Fibroblast of lung (primary cell): ENCODE data around the gene RXRA. TPM values are rescaled to one million over a fixed set of nuclear protein-coding genes. Genes with fewer than 3 reads are reported as not detected.
A peak's percentile ranks its signal among the peaks of the same experiment; 100 is the strongest.

ENCODE experiments used
- DNase-seq, 2 donors: peaks; one replicate each; pipeline versions ENCODE4 v3.0.0 to v3.0.0-alpha.2; 2010; ENCODE audit warnings: low read depth in 2 of 2
- H2AFZ ChIP-seq: 2 replicates; pipeline ENCODE4 v1.5.1; 2012; ENCODE audit warnings: low read length, control low read depth, inconsistent platforms
- H3K27ac ChIP-seq: 2 replicates; pipeline ENCODE4 v1.5.1; 2011; ENCODE audit warnings: low read length, control low read depth; ENCODE audit not compliant: insufficient read depth
- H3K27me3 ChIP-seq: 2 replicates; pipeline ENCODE4 v1.5.1; 2011; ENCODE audit warnings: mild to moderate bottlenecking, low read length; ENCODE audit not compliant: control insufficient read depth, insufficient read depth
- H3K36me3 ChIP-seq: 2 replicates; pipeline ENCODE4 v1.5.1; 2011; ENCODE audit warnings: low read length; ENCODE audit not compliant: control insufficient read depth, insufficient read depth
- H3K4me1 ChIP-seq: 2 replicates; pipeline ENCODE4 v1.5.1; 2011; ENCODE audit warnings: low read length; ENCODE audit not compliant: control insufficient read depth, insufficient read depth; ENCODE audit errors: extremely low read depth
- H3K4me2 ChIP-seq: 2 replicates; pipeline ENCODE4 v1.5.1; 2011; ENCODE audit warnings: low read length, control low read depth; ENCODE audit not compliant: insufficient read depth; ENCODE audit errors: extremely low read depth
- H3K4me3 ChIP-seq, 4 experiments: fragments of 200-600 bp in 1 of 4; sonication (generic) in 1 of 4; replicated peaks in 1 of 4; 2 replicates each; pipeline ENCODE4 v1.5.1; 2011 to 2016; ENCODE audit warnings: low read length in 4 of 4, low read depth in 3 of 4, mild to moderate bottlenecking in 3 of 4, control low read depth in 2 of 4, inconsistent platforms in 1 of 4, mixed read lengths in 1 of 4; ENCODE audit not compliant: insufficient read depth in 1 of 4; ENCODE audit errors: control extremely low read depth in 1 of 4
- H3K79me2 ChIP-seq: 2 replicates; pipeline ENCODE4 v1.5.1; 2012; ENCODE audit warnings: mild to moderate bottlenecking, low read length, inconsistent platforms; ENCODE audit not compliant: control insufficient read depth, insufficient read depth
- H3K9ac ChIP-seq: 2 replicates; pipeline ENCODE4 v1.5.1; 2011; ENCODE audit warnings: mild to moderate bottlenecking, low read length, control low read depth; ENCODE audit not compliant: insufficient read depth
- H3K9me3 ChIP-seq: 2 replicates; pipeline ENCODE4 v1.5.1; 2012; ENCODE audit warnings: low read depth, low read length; ENCODE audit not compliant: control insufficient read depth, insufficient read depth
- H4K20me1 ChIP-seq: 2 replicates; pipeline ENCODE4 v1.5.1; 2011; ENCODE audit warnings: low read length; ENCODE audit not compliant: control insufficient read depth, insufficient read depth; ENCODE audit errors: extremely low read depth
- EZH2 ChIP-seq: IDR thresholded peaks from 2 replicates; pipeline ENCODE4 v1.5.1; 2012; ENCODE audit warnings: low read length, control low read depth, mild to moderate bottlenecking; ENCODE audit errors: missing control alignments
- polyA plus RNA-seq, 2 donors: library from polyadenylated mRNA; depleted of rRNA in 1 of 2; stranded (reverse) in 1 of 2; unstranded in 1 of 2; fragments of >200 nt; gene quantifications; 2 replicates each; pipeline ENCODE4 v1.2.1, GENCODE V29; 2011 to 2012; ENCODE audit warnings: missing spikeins in 1 of 2
- total RNA-seq: library from RNA; depleted of rRNA; stranded (reverse); fragments of >200 nt; gene quantifications from 2 replicates; pipeline ENCODE4 v1.2.1, GENCODE V29; 2014
- TF ChIP-seq, protein P1 (sequence below), 2 donors: IDR thresholded peaks in 1 of 2; conservative IDR thresholded peaks in 1 of 2; 1 replicate in 1 of 2; 2 replicates in 1 of 2; pipeline ENCODE4 v1.5.1; 2011 to 2012; ENCODE audit warnings: low read length in 2 of 2, control low read depth in 1 of 2, inconsistent platforms in 1 of 2, low read depth in 1 of 2, mild to moderate bottlenecking in 1 of 2

Gene RXRA
- total and polyA plus RNA-seq, 2 donors (not counting 1 experiment from before 2014, with no cell fraction given) = 13.3 to 14.9 TPM

GRCh38 chr9:134441227-134442084, 115.2 kb downstream of the RXRA start:
- no peak overlapping the region for H3K4me2 ChIP-seq
- H3K27ac ChIP-seq = no peak overlapping the region
- H3K79me2 ChIP-seq = no peaks in the 10 kb centered on the region

DNA sequence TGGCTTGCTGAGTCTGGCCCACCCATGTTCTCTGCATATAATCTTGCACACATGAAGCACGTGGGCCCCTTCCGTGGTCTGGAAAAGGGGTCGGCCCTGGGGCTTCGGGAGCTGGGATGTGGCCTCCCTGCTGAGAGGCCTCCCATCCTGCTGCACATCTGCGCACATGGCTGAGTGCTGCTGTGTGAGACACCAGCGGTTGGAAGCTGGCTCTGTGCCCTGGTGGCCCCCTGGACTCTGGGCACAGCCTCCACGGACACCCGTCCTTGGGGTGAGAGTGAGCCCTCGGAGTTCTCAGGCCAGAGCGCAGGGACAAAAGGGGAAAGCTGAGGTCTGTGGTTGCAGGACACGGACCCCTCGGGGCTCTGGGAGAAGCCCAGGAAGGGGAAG, 115.8 kb downstream of the RXRA start:
- peak; percentile 27 to 32 for DNase-seq
- no peak overlapping the region for H3K27ac ChIP-seq

More at GRCh38 chr9:134441227-134442084, 115.2 kb downstream of the RXRA start:
- H2AFZ ChIP-seq = no peak overlapping the region
- H3K4me3 ChIP-seq = no peak overlapping the region
- peaks cover 16% of the 10 kb centered on the region for H3K4me1 ChIP-seq
- peaks cover 3% of the 10 kb centered on the region for H3K27me3 ChIP-seq
- H3K36me3 ChIP-seq = peaks cover 3% of the 10 kb centered on the region
- TF ChIP-seq, protein P1, sequence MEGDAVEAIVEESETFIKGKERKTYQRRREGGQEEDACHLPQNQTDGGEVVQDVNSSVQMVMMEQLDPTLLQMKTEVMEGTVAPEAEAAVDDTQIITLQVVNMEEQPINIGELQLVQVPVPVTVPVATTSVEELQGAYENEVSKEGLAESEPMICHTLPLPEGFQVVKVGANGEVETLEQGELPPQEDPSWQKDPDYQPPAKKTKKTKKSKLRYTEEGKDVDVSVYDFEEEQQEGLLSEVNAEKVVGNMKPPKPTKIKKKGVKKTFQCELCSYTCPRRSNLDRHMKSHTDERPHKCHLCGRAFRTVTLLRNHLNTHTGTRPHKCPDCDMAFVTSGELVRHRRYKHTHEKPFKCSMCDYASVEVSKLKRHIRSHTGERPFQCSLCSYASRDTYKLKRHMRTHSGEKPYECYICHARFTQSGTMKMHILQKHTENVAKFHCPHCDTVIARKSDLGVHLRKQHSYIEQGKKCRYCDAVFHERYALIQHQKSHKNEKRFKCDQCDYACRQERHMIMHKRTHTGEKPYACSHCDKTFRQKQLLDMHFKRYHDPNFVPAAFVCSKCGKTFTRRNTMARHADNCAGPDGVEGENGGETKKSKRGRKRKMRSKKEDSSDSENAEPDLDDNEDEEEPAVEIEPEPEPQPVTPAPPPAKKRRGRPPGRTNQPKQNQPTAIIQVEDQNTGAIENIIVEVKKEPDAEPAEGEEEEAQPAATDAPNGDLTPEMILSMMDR (conservative IDR thresholded peaks at IDR 0.05 in 1 of 2, IDR thresholded peaks at IDR 0.05 in 1 of 2; ENCODE audit: low read depth in 1 of 2, low read length in 2 of 2) = no peak
- TF ChIP-seq EZH2 = peak; percentile 33
- H3K9me3 ChIP-seq = no peaks in the 10 kb centered on the region
- DNase-seq = no peak
- H3K9ac ChIP-seq = no peak overlapping the region
- no peaks in the 10 kb centered on the region for H4K20me1 ChIP-seq

DNA sequence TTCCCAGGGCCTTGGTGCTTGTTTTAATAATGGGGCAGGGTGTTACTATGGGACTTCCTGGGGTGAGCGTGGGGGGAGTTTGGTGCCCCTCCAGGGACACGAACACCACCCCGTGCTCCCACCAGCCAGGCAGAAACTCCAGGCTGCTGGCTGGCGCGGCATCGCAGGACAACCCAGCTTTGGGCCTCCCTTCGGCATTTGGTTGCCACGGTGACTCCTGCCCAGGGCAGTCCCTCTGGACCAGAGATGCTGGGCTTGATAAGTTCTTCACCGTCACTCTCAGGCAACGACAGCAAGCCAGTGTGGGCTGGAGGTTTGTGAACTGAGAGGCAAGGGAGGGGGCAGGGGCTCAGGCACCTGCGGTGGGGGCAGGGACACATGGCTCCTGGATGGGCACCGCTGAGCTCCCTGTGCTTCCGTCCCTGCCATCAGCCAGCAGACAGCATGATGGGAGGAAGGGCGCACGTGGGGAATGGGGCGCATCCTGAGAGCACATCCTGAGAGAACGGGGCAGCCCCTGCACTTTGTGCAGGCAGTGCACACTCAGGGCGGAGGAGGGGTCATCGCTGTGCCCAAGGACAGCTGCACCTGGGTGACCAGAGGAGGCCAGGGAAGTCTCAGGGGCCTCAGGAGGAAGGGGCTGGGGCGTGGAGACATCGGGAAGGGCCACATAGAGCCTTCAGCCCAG, 116.4 kb downstream of the RXRA start:
- Histone ChIP-seq H3K4me3 (no peak overlapping the region), H2AFZ (no peak overlapping the region), H3K9ac (peak overlapping the region; percentile 4), H3K36me3 (no peaks in the 10 kb centered on the region), H4K20me1 (no peaks in the 10 kb centered on the region), H3K79me2 (no peaks in the 10 kb centered on the region), H3K4me1 (peaks cover 16% of the 10 kb centered on the region), H3K4me2 (no peak overlapping the region), H3K27me3 (peaks cover 3% of the 10 kb centered on the region), H3K9me3 (no peaks in the 10 kb centered on the region), H3K27ac (no peak overlapping the region)
- TF ChIP-seq EZH2 = no peak
- TF ChIP-seq, protein P1 (conservative IDR thresholded peaks at IDR 0.05 in 1 of 2, IDR thresholded peaks at IDR 0.05 in 1 of 2; ENCODE audit: low read depth in 1 of 2, low read length in 2 of 2) = no peak
- peak; percentile 23 to 39 for DNase-seq

More for the DNA sequence above, 115.8 kb downstream of the RXRA start:
- no peak overlapping the region for H2AFZ ChIP-seq
- H3K4me3 ChIP-seq = no peak overlapping the region
- H3K79me2 ChIP-seq = no peaks in the 10 kb centered on the region
- no peaks in the 10 kb centered on the region for H3K9me3 ChIP-seq
- H3K4me2 ChIP-seq = no peak overlapping the region
- H4K20me1 ChIP-seq = no peaks in the 10 kb centered on the region
- no peaks in the 10 kb centered on the region for H3K36me3 ChIP-seq
- no peak for TF ChIP-seq EZH2
- TF ChIP-seq, protein P1 (conservative IDR thresholded peaks at IDR 0.05 in 1 of 2, IDR thresholded peaks at IDR 0.05 in 1 of 2; ENCODE audit: low read depth in 1 of 2, low read length in 2 of 2) = no peak
- H3K4me1 ChIP-seq = peaks cover 16% of the 10 kb centered on the region
- no peak overlapping the region for H3K9ac ChIP-seq
- peaks cover 3% of the 10 kb centered on the region for H3K27me3 ChIP-seq
